Measurements from ENCODE around the gene CDH9. TPM values are rescaled to one million over a fixed set of nuclear protein-coding genes. Genes with fewer than 3 reads are reported as not detected.

CDH9 gene
- total RNA-seq, 1 donor = not detected

- Histone ChIP-seq H3K79me2 (ENCODE audit: insufficient read depth, low read length) (no peaks in the 10 kb centered on the region), H3K27me3 (ENCODE audit: insufficient read depth, low read length) (no peaks in the 10 kb centered on the region), H3K9me3 (ENCODE audit: low read depth, low read length) (no peaks in the 10 kb centered on the region), H3K4me2 (ENCODE audit: insufficient read depth, low read length) (no peak overlapping the region), H3K4me1 (ENCODE audit: insufficient read depth, low read length) (no peaks in the 10 kb centered on the region), H2AFZ (ENCODE audit: low read length) (no peak overlapping the region), H4K20me1 (ENCODE audit: insufficient read depth, low read length) (no peaks in the 10 kb centered on the region), H3K27ac (ENCODE audit: low read depth, low read length) (no peak overlapping the region), H3K36me3 (ENCODE audit: insufficient read depth, low read length) (no peaks in the 10 kb centered on the region), H3K4me3 (ENCODE audit: insufficient read depth, low read length) (no peak overlapping the region)
- no peak for TF ChIP-seq CTCF (IDR thresholded peaks at IDR 0.05; ENCODE audit: extremely low read depth, low read depth, low read length)
- DNase-seq (ENCODE audit: insufficient read length, low spot score, missing footprints) = no peak
These were observed 166.0 kb downstream of the CDH9 start for GRCh38 chr5:26872337-26872736.

- no peak for TF ChIP-seq CTCF (IDR thresholded peaks at IDR 0.05; ENCODE audit: extremely low read depth, low read depth, low read length)
- no peaks in the 10 kb centered on the region for H3K27me3 ChIP-seq (ENCODE audit: insufficient read depth, low read length)
- H3K9me3 ChIP-seq (ENCODE audit: low read depth, low read length) = peaks cover 3% of the 10 kb centered on the region
- no peaks in the 10 kb centered on the region for H3K79me2 ChIP-seq (ENCODE audit: insufficient read depth, low read length)
- H3K4me1 ChIP-seq (ENCODE audit: insufficient read depth, low read length) = no peaks in the 10 kb centered on the region
- no peak overlapping the region for H3K27ac ChIP-seq (ENCODE audit: low read depth, low read length)
- DNase-seq (ENCODE audit: insufficient read length, low spot score, missing footprints) = no peak
- H3K4me2 ChIP-seq (ENCODE audit: insufficient read depth, low read length) = no peak overlapping the region
- no peak overlapping the region for H3K4me3 ChIP-seq (ENCODE audit: insufficient read depth, low read length)
- no peak overlapping the region for H2AFZ ChIP-seq (ENCODE audit: low read length)
- no peaks in the 10 kb centered on the region for H4K20me1 ChIP-seq (ENCODE audit: insufficient read depth, low read length)
- no peaks in the 10 kb centered on the region for H3K36me3 ChIP-seq (ENCODE audit: insufficient read depth, low read length)
These were observed 168.6 kb downstream of the CDH9 start for GRCh38 chr5:26869781-26870180.

- Histone ChIP-seq H3K4me1 (ENCODE audit: insufficient read depth, low read length) (no peaks in the 10 kb centered on the region), H3K79me2 (ENCODE audit: insufficient read depth, low read length) (no peaks in the 10 kb centered on the region), H3K36me3 (ENCODE audit: insufficient read depth, low read length) (no peaks in the 10 kb centered on the region), H3K4me2 (ENCODE audit: insufficient read depth, low read length) (no peak overlapping the region), H3K27me3 (ENCODE audit: insufficient read depth, low read length) (no peaks in the 10 kb centered on the region), H2AFZ (ENCODE audit: low read length) (no peak overlapping the region), H4K20me1 (ENCODE audit: insufficient read depth, low read length) (no peaks in the 10 kb centered on the region), H3K9me3 (ENCODE audit: low read depth, low read length) (peaks cover 3% of the 10 kb centered on the region), H3K27ac (ENCODE audit: low read depth, low read length) (no peak overlapping the region), H3K4me3 (ENCODE audit: insufficient read depth, low read length) (no peak overlapping the region)
- TF ChIP-seq CTCF (IDR thresholded peaks at IDR 0.05; ENCODE audit: extremely low read depth, low read depth, low read length) = no peak
- DNase-seq (ENCODE audit: insufficient read length, low spot score, missing footprints) = no peak
These were observed 169.9 kb downstream of the CDH9 start for GRCh38 chr5:26868504-26868903.

GRCh38 chr5:26864061-26864460 is 174.3 kb downstream of the CDH9 start:
- Histone ChIP-seq H3K27me3 (ENCODE audit: insufficient read depth, low read length) (no peaks in the 10 kb centered on the region), H3K9me3 (ENCODE audit: low read depth, low read length) (peaks cover 3% of the 10 kb centered on the region), H3K79me2 (ENCODE audit: insufficient read depth, low read length) (no peaks in the 10 kb centered on the region), H2AFZ (ENCODE audit: low read length) (no peak overlapping the region), H3K4me3 (ENCODE audit: insufficient read depth, low read length) (no peak overlapping the region), H4K20me1 (ENCODE audit: insufficient read depth, low read length) (no peaks in the 10 kb centered on the region), H3K27ac (ENCODE audit: low read depth, low read length) (no peak overlapping the region), H3K36me3 (ENCODE audit: insufficient read depth, low read length) (no peaks in the 10 kb centered on the region), H3K4me1 (ENCODE audit: insufficient read depth, low read length) (no peaks in the 10 kb centered on the region), H3K4me2 (ENCODE audit: insufficient read depth, low read length) (no peak overlapping the region)
- no peak for DNase-seq (ENCODE audit: insufficient read length, low spot score, missing footprints)
- TF ChIP-seq CTCF (IDR thresholded peaks at IDR 0.05; ENCODE audit: extremely low read depth, low read depth, low read length) = no peak
